Gastrocnemius medialis (tissue), 4 donors: ENCODE measurements around the gene CCDC17. TPM values are rescaled to one million over a fixed set of nuclear protein-coding genes. Genes with fewer than 3 reads are reported as not detected.
A peak's percentile ranks its signal among the peaks of the same experiment; 100 is the strongest.

Experiments
- ATAC-seq, 2 donors: fragments of 150-250 bp; one replicate each; pipeline ENCODE4 v1.9.1; 2016
- DNase-seq, 2 donors: peaks; one replicate each; pipeline ENCODE4 v3.0.0-alpha.2; 2019
- H3K27ac ChIP-seq, 4 donors: fragments of 200-600 bp; sonication (generic); 1 replicate in 1 of 4; 2 replicates in 3 of 4; pipeline ENCODE4 v1.5.1; 2016 to 2018; ENCODE audit warnings: mild to moderate bottlenecking in 2 of 4, moderate library complexity in 1 of 4
- H3K27me3 ChIP-seq, 3 donors: fragments of 200-600 bp; sonication (generic) in 2 of 3; 1 replicate in 1 of 3; 2 replicates in 2 of 3; pipeline versions ENCODE4 v1.5.1 to v1.6.0; 2016 to 2019; ENCODE audit warnings: mild to moderate bottlenecking in 1 of 3, moderate library complexity in 1 of 3
- H3K36me3 ChIP-seq, 2 donors: fragments of 200-600 bp; sonication (generic) in 1 of 2; one replicate each; pipeline ENCODE4 v1.5.1; 2017 to 2018
- H3K4me1 ChIP-seq, 2 donors: fragments of 200-600 bp; sonication (generic) in 1 of 2; one replicate each; pipeline ENCODE4 v1.5.1; 2016 to 2017; ENCODE audit warnings: mild to moderate bottlenecking in 2 of 2
- H3K4me3 ChIP-seq, 4 donors: fragments of 200-600 bp; sonication (generic) in 3 of 4; 1 replicate in 1 of 4; 2 replicates in 3 of 4; pipeline ENCODE4 v1.5.1; 2016 to 2019; ENCODE audit warnings: mild to moderate bottlenecking in 2 of 4
- H3K9me3 ChIP-seq, 3 donors: fragments of 200-600 bp; sonication (generic) in 2 of 3; 1 replicate in 1 of 3; 2 replicates in 2 of 3; pipeline ENCODE4 v1.5.1; 2016 to 2019
- CTCF ChIP-seq, 5 experiments: fragments of 450-650 bp in 3 of 5; fragments of 200-600 bp in 2 of 5; sonication (generic) in 2 of 5; IDR thresholded peaks in 4 of 5; conservative IDR thresholded peaks in 1 of 5; 1 replicate in 4 of 5; 2 replicates in 1 of 5; pipeline ENCODE4 v1.5.1; 2016 to 2019; ENCODE audit warnings: antibody characterized with exemption in 5 of 5, mild to moderate bottlenecking in 3 of 5, moderate library complexity in 3 of 5
- POLR2A ChIP-seq, 2 donors: fragments of 450-650 bp; IDR thresholded peaks; one replicate each; pipeline ENCODE4 v1.6.1; 2017; ENCODE audit warnings: antibody characterized with exemption in 2 of 2, mild to moderate bottlenecking in 2 of 2, moderate library complexity in 2 of 2
- in situ Hi-C, 4 donors: fragments of 200-750 bp; cut with MboI; loops; one replicate each; pipeline versions ENCODE4 v1.15.0 to v1.8.0; 2017; ENCODE audit warnings: low sequenced_read_pairs in 4 of 4
- intact Hi-C: fragments of 100-400 bp; cut with DNase I; formaldehyde crosslinking; loops from one replicate; pipeline ENCODE4 v1.15.1; 2023; ENCODE audit warnings: low total_unique reads
- total RNA-seq, 4 donors: library from RNA; depleted of rRNA; stranded (reverse); fragments of >200 nt; gene quantifications; one replicate each; pipeline versions ENCODE4 v1.1.0 to v1.2.3, GENCODE V29; 2016

Gene CCDC17
- total RNA-seq, 4 donors from 2014 or later, result 0.12 to 6.9 (median 0.60) TPM

GRCh38 chr1:45644661-45645060, 20.8 kb upstream of the CCDC17 start:
- TF ChIP-seq POLR2A (IDR thresholded peaks at IDR 0.05) (no peak), CTCF (IDR thresholded peaks at IDR 0.05 in 4 of 5, conservative IDR thresholded peaks at IDR 0.05 in 1 of 5) (no peak)
- peak overlapping the region in 1 of 4 donors; percentile 15 for H3K27ac ChIP-seq
- H3K4me1 ChIP-seq, result no peaks in the 10 kb centered on the region
- no peaks in the 10 kb centered on the region for H3K27me3 ChIP-seq
- no peak overlapping the region for H3K4me3 ChIP-seq
- ATAC-seq (no peak), DNase-seq (no peak)
- H3K9me3 ChIP-seq, result no peaks in the 10 kb centered on the region
- peaks cover 0 to 44% of the 10 kb centered on the region in 2 donors for H3K36me3 ChIP-seq
- intact Hi-C loops, result no loop called here
- in situ Hi-C loops, result no loop called here

- TF ChIP-seq POLR2A (IDR thresholded peaks at IDR 0.05), result no peak
- no peak for DNase-seq
- no peaks in the 10 kb centered on the region for H3K27me3 ChIP-seq
- peaks cover 0 to 44% of the 10 kb centered on the region in 2 donors for H3K36me3 ChIP-seq
- H3K9me3 ChIP-seq, result no peaks in the 10 kb centered on the region
- peak in 1 of 2 donors; percentile 21 for ATAC-seq
- no peak overlapping the region for H3K4me3 ChIP-seq
- no peaks in the 10 kb centered on the region for H3K4me1 ChIP-seq
- in situ Hi-C loops (no loop called here), intact Hi-C loops (no loop called here)
- H3K27ac ChIP-seq, result peak overlapping the region in 1 of 4 donors; percentile 25
Observed at GRCh38 chr1:45643978-45644377, 20.1 kb upstream of the CCDC17 start.

GRCh38 chr1:45643321-45643720, 19.5 kb upstream of the CCDC17 start:
- peaks cover 0 to 44% of the 10 kb centered on the region in 2 donors for H3K36me3 ChIP-seq

GRCh38 chr1:45640293-45640692, 16.4 kb upstream of the CCDC17 start:
- ATAC-seq, result no peak
- intact Hi-C loops (no loop called here), in situ Hi-C loops (no loop called here)
- H3K4me3 ChIP-seq, result no peak overlapping the region
- no peak overlapping the region for H3K27ac ChIP-seq
- H3K27me3 ChIP-seq, result no peaks in the 10 kb centered on the region
- DNase-seq, result no peak
- H3K9me3 ChIP-seq, result no peaks in the 10 kb centered on the region
- TF ChIP-seq POLR2A (IDR thresholded peaks at IDR 0.05) (no peak), CTCF (IDR thresholded peaks at IDR 0.05 in 4 of 5, conservative IDR thresholded peaks at IDR 0.05 in 1 of 5) (no peak)
- no peaks in the 10 kb centered on the region for H3K4me1 ChIP-seq
- H3K36me3 ChIP-seq, result peaks cover 0 to 60% of the 10 kb centered on the region in 2 donors

More at GRCh38 chr1:45643321-45643720, 19.5 kb upstream of the CCDC17 start:
- H3K4me1 ChIP-seq, result no peaks in the 10 kb centered on the region
- TF ChIP-seq POLR2A (IDR thresholded peaks at IDR 0.05) (no peak), CTCF (IDR thresholded peaks at IDR 0.05 in 4 of 5, conservative IDR thresholded peaks at IDR 0.05 in 1 of 5) (no peak)
- no peak overlapping the region for H3K4me3 ChIP-seq
- in situ Hi-C loops, result no loop called here
- no peaks in the 10 kb centered on the region for H3K27me3 ChIP-seq
- no peak overlapping the region for H3K27ac ChIP-seq
- DNase-seq, result no peak
- ATAC-seq, result no peak
- H3K9me3 ChIP-seq, result no peaks in the 10 kb centered on the region
- intact Hi-C loops, result no loop called here

- Histone ChIP-seq H3K4me3 (no peak overlapping the region), H3K36me3 (peaks cover 3 to 86% of the 10 kb centered on the region in 2 donors), H3K4me1 (no peaks in the 10 kb centered on the region), H3K9me3 (no peaks in the 10 kb centered on the region), H3K27ac (peak overlapping the region in 2 of 4 donors; percentile 14 to 25), H3K27me3 (no peaks in the 10 kb centered on the region)
- intact Hi-C loops, result no loop called here
- no peak for TF ChIP-seq CTCF (IDR thresholded peaks at IDR 0.05 in 4 of 5, conservative IDR thresholded peaks at IDR 0.05 in 1 of 5)
- TF ChIP-seq POLR2A (IDR thresholded peaks at IDR 0.05), result no peak
- DNase-seq (no peak), ATAC-seq (no peak)
- in situ Hi-C loops, result no loop called here
Observed at GRCh38 chr1:45635211-45635610, 11.4 kb upstream of the CCDC17 start.
